Neutrophil (primary cell): ENCODE data around the gene SMG1.

ENCODE experiments used
- H3K27ac ChIP-seq: fragments of 200-600 bp; sonication (generic); 2 replicates; pipeline ENCODE4 v1.5.1; 2016; ENCODE audit warnings: mild to moderate bottlenecking, moderate library complexity
- H3K27me3 ChIP-seq: fragments of 200-600 bp; sonication (generic); 2 replicates; pipeline ENCODE4 v1.6.0; 2016; ENCODE audit warnings: mild to moderate bottlenecking
- H3K36me3 ChIP-seq: fragments of 200-600 bp; sonication (generic); 2 replicates; pipeline ENCODE4 v1.5.1; 2017
- H3K4me1 ChIP-seq, 2 experiments: fragments of 200-600 bp in 1 of 2; sonication (generic) in 1 of 2; 1 replicate in 1 of 2; 2 replicates in 1 of 2; pipeline versions ENCODE4 v1.5.1 to v1.6.1; 2013 to 2016; ENCODE audit warnings: low read depth in 1 of 2, low read length in 1 of 2, mild to moderate bottlenecking in 1 of 2, moderate library complexity in 1 of 2; ENCODE audit not compliant: control insufficient read depth in 1 of 2, insufficient read depth in 1 of 2
- H3K4me3 ChIP-seq, 2 experiments: fragments of 200-600 bp in 1 of 2; sonication (generic) in 1 of 2; 1 replicate in 1 of 2; 2 replicates in 1 of 2; pipeline ENCODE4 v1.5.1; 2013 to 2016; ENCODE audit warnings: low read depth in 1 of 2, low read length in 1 of 2, mild to moderate bottlenecking in 1 of 2, moderate library complexity in 1 of 2
- H3K9me3 ChIP-seq: fragments of 200-600 bp; sonication (generic); 2 replicates; pipeline ENCODE4 v1.5.1; 2016
- TF ChIP-seq, protein P1 (sequence below): fragments of 200-600 bp; sonication (generic); IDR thresholded peaks from 2 replicates; pipeline ENCODE4 v1.5.1; 2016; ENCODE audit warnings: antibody characterized with exemption

SMG1 gene

DNA sequence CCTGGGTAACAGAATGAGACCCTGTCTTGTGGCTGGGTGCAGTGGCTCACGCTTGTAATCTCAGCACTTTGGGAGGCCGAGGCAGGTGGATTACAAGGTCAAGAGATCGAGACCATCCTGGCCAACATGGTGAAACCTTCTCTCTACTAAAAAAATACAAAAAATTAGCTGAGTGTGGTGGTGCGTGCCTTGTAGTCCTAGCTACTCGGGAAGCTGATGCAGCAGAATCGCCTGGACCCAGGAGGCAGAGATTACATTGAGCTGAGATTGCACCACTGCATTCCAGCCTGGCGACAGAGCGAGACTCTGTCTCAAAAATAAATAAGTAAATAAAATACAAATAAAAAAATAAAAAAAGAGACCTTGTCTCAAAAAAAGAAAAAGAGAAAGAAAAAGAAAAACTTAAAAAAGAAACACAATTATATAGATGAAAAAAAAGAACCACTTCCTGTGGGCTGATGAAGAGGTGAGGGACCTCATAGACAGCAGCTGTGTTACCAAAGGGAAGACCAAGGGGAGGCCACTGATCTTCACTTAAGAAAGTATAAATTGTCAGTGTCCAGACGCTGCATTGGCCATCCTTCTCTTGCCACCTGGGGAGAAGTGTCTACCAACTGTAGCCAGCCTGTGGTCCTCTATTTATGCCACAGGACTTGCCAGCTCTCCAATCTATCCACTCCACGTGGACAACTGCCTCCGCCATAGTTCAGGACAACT is 24.4 kb upstream of the SMG1 start:
- Histone ChIP-seq H3K27me3 (no peaks in the 10 kb centered on the region), H3K36me3 (no peaks in the 10 kb centered on the region), H3K4me3 (no peak overlapping the region), H3K27ac (no peak overlapping the region), H3K9me3 (no peaks in the 10 kb centered on the region), H3K4me1 (peaks cover 7 to 9% of the 10 kb centered on the region in 2 experiments)
- TF ChIP-seq, protein P1, sequence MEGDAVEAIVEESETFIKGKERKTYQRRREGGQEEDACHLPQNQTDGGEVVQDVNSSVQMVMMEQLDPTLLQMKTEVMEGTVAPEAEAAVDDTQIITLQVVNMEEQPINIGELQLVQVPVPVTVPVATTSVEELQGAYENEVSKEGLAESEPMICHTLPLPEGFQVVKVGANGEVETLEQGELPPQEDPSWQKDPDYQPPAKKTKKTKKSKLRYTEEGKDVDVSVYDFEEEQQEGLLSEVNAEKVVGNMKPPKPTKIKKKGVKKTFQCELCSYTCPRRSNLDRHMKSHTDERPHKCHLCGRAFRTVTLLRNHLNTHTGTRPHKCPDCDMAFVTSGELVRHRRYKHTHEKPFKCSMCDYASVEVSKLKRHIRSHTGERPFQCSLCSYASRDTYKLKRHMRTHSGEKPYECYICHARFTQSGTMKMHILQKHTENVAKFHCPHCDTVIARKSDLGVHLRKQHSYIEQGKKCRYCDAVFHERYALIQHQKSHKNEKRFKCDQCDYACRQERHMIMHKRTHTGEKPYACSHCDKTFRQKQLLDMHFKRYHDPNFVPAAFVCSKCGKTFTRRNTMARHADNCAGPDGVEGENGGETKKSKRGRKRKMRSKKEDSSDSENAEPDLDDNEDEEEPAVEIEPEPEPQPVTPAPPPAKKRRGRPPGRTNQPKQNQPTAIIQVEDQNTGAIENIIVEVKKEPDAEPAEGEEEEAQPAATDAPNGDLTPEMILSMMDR, result no peak

DNA sequence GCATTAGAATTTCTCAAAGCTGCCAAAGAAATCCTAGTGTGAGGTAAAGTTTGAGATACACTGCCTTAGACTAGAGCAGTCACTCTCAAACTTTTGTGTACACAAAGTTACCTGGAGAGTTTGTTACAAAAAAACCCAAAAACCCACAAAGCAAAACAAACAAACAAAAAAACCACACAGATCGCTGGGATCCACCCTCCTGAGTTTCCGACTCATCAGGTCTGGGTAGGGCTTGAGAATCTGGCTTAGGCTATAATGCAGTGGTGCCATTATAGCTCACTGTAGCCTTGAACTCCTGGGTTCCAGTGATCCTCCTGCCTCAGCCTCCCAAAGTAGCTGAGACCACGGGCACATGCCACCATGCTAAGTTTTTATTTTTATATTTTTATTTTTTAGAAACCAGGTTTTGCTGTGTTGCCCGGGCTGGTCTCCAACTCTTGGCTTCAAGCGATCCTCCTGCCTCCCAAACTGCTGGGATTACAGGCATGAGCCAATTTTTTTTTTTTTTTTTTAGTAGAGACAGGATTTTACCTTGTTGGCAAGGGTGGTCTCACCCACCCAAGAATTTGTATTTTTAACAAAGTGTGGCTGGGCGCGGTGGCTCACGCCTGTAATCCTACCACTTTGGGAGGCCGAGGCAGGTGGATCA is 22.3 kb upstream of the SMG1 start:
- TF ChIP-seq, protein P1, result no peak
- Histone ChIP-seq H3K27ac (no peak overlapping the region), H3K4me1 (peaks cover 7 to 11% of the 10 kb centered on the region in 2 experiments), H3K27me3 (no peaks in the 10 kb centered on the region), H3K36me3 (no peaks in the 10 kb centered on the region), H3K4me3 (no peak overlapping the region), H3K9me3 (no peaks in the 10 kb centered on the region)

DNA sequence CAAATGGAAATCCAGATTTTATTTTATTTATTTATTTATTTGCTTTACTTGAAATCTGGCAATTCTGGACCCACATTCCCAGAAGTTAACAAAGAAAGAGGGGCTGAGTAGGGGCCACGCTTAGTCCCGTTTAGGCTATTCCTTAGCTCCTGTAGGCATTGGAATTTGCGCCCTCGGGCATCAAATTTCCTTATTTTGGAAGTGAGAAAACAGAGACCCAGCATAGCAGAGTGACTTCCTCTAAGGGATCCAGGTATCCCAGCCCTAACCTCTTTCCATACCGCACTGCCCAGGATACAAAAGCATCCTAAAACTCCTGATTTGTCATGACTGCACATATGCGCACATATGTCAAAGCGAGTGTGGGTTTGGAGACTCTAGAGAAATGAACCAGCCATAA is 19.0 kb upstream of the SMG1 start:
- no peaks in the 10 kb centered on the region for H3K9me3 ChIP-seq
- peaks cover 7 to 11% of the 10 kb centered on the region in 2 experiments for H3K4me1 ChIP-seq
- TF ChIP-seq, protein P1, result no peak
- H3K27ac ChIP-seq, result no peak overlapping the region
- H3K36me3 ChIP-seq, result no peaks in the 10 kb centered on the region
- H3K27me3 ChIP-seq, result no peaks in the 10 kb centered on the region
- H3K4me3 ChIP-seq, result no peak overlapping the region

DNA sequence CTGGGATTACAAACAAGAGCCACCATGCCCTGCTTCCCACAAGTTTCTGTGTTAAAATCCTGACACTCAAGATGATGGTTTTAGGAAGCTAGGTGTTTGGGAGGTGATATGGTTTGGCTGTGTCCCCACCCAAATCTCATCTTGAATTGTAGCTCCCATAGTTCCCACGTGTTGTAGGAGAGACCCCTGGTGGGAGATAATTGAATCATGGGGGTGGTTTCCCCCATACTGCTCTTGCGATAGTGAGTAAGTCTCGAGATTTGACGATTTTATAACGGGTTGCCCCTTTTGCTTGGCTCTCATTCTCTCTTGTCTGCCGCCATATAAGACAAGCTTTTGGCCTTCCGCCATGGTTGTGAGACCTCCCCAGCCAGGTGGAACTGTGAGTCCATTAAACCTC is 17.2 kb upstream of the SMG1 start:
- no peaks in the 10 kb centered on the region for H3K27me3 ChIP-seq

DNA sequence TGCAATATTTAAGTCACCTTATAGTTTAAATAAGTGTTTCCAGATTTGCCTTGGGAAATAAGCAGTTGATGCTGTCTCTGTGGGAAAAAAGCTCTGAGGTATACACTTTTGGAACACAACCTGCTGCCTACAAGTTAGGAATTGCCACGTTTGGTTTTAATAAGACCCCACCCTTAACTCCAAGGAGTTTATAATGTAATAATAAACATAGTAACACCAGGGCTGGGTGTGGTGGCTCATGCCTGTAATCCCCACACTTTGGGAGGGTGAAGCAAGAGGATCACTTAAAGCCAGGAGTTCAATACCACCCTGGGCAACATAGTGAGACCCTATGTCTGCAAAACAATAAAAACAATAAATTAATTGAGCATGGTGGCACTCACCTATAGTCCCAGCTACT is 15.9 kb upstream of the SMG1 start:
- Histone ChIP-seq H3K4me3 (no peak overlapping the region), H3K4me1 (peaks cover 7 to 12% of the 10 kb centered on the region in 2 experiments), H3K36me3 (no peaks in the 10 kb centered on the region), H3K27ac (no peak overlapping the region), H3K9me3 (no peaks in the 10 kb centered on the region), H3K27me3 (no peaks in the 10 kb centered on the region)
- TF ChIP-seq, protein P1, result no peak

More for the DNA sequence above, 17.2 kb upstream of the SMG1 start:
- TF ChIP-seq, protein P1, result no peak
- H3K4me3 ChIP-seq, result no peak overlapping the region
- no peaks in the 10 kb centered on the region for H3K9me3 ChIP-seq
- no peak overlapping the region for H3K27ac ChIP-seq
- H3K36me3 ChIP-seq, result no peaks in the 10 kb centered on the region
- H3K4me1 ChIP-seq, result peaks cover 7 to 11% of the 10 kb centered on the region in 2 experiments
